GM19239 (cell line): ENCODE data around the gene CAMK4.
A peak's percentile ranks its signal among the peaks of the same experiment; 100 is the strongest.
"Not testable (repeated sequence)": the region's sequence is repeated elsewhere in the genome, so short reads cannot be mapped to it uniquely, and the experiment has no call there.

Source experiments
- DNase-seq: peaks from one replicate; pipeline ENCODE4 v3.0.0; 2011; ENCODE audit warnings: low spot score; ENCODE audit not compliant: insufficient read length
- FAIRE-seq: peaks from 2 replicates; lab custom pipeline; 2011; peaks lifted over from hg19 to GRCh38; lab: Jason Lieb, UNC

CAMK4 gene

GRCh38 chr5:111252799-111253545, 28.8 kb downstream of the CAMK4 start:
- peak; percentile 87 for FAIRE-seq
- DNase-seq, result peak; percentile 24

DNA sequence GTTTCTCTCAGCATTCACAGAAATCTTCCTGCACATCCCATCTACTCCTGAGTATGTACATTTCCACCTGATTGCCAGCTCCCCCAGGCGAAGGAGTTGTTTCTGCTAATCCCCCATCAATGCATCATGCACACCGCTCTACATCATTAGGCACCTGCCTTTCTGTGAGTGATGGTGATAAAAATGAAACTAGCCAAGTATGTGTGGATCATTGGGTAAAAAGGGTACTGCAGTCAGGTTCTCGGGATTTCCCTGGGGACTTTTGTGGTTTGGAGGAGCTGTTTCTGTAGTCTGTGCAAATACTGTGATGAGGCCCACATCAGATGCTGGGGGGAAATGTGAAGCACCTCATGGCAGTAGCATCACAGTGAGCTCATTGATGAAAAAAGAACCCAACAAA, 30.4 kb downstream of the CAMK4 start:
- FAIRE-seq (peak; percentile 96), DNase-seq (no peak)

GRCh38 chr5:111255169-111255568, 31.0 kb downstream of the CAMK4 start:
- no peak for DNase-seq
- FAIRE-seq, result no peak

DNA sequence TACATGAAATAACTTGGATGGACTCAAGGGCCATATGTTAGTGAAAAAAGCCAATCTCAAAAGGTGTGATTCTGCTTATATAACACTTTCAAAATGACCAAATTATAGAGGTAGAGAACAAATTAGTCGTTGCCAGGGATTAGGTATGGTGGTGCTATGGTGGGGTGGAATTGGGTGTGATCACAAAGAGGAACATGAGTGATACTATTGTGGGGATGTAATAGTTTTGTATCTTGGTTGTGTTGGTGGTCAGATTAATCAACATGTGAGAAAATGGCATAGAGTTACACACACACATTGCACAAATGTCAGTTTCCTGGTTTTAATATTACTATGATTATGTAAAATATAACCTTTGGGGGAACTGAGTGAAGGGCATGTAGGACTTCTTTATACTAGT, 31.9 kb downstream of the CAMK4 start:
- FAIRE-seq, result no peak
- no peak for DNase-seq

- FAIRE-seq, DNase-seq: not testable (repeated sequence)
These were observed 33.4 kb downstream of the CAMK4 start for GRCh38 chr5:111257610-111258009.

GRCh38 chr5:111259636-111260035, 35.5 kb downstream of the CAMK4 start:
- DNase-seq (no peak), FAIRE-seq (no peak)

DNA sequence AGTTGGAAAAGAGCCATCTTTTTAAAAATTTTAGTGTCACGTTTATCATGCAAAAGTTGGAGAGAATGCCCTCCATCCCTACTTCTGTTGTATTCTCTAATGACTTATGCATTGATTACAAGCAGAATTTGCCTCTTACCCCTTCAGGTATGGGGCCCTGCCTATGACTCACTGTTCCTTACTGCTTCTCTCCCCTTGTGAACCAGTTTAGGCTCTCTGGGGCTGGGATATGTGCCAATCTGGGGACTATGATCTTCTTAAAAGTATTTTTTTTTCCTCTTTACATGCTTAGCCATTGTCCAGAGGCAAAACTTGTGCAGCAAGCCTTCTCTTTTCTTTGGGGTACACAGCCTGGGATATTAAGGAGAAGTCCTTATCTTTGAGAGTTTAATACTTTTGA, 37.4 kb downstream of the CAMK4 start:
- FAIRE-seq, result no peak

GRCh38 chr5:111262153-111262552, 38.0 kb downstream of the CAMK4 start:
- no peak for FAIRE-seq

More for the DNA sequence above, 37.4 kb downstream of the CAMK4 start:
- DNase-seq, result no peak

DNA sequence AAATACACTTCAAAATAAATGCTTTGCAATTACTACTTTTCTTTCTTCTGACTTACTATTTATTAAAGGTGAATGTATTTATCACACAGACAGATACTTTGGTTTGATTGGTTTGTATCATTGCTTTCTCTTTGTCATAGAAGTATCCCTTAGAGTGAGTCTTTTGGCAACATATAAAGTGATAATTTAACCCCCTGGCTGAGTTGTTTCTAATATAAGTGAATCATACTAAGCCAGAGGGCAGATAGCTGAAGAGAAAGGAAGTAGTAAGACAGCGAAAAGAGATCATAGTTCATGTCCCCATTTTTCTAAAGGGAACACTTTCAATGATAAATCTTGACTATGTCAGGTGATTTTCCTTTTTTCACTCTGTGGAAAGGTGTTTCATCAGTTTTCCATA, 38.6 kb downstream of the CAMK4 start:
- DNase-seq (no peak), FAIRE-seq (peak; percentile 55)

More at GRCh38 chr5:111262153-111262552, 38.0 kb downstream of the CAMK4 start:
- no peak for DNase-seq

GRCh38 chr5:111266491-111266890, 42.3 kb downstream of the CAMK4 start:
- no peak for DNase-seq
- no peak for FAIRE-seq

DNA sequence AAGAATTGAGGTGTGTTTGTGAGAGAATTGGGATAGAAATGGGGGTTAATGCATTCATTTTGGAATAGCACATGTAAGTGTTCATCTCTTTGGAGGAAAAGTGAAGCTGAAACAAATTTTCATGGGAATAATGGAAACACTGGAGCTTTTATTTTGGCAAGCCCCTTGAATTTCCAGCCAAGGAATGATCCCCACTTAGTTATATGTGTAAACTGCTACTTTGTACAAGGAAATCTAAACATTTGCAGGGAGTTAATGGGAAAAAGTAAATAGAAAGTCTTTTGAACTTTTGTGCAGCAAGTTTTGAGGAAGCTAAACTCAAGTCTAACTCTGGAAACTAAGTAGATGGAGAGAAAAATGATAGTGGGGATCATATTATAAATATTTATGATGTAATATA, 44.1 kb downstream of the CAMK4 start:
- no peak for DNase-seq
- FAIRE-seq, result no peak

GRCh38 chr5:111271885-111272284, 47.7 kb downstream of the CAMK4 start:
- DNase-seq, result no peak
- FAIRE-seq, result no peak

GRCh38 chr5:111277061-111277460, 52.9 kb downstream of the CAMK4 start:
- DNase-seq (no peak), FAIRE-seq (no peak)

- FAIRE-seq (peak; percentile 94), DNase-seq (peak; percentile 35)
These were observed 54.8 kb downstream of the CAMK4 start for GRCh38 chr5:111278858-111279504.

DNA sequence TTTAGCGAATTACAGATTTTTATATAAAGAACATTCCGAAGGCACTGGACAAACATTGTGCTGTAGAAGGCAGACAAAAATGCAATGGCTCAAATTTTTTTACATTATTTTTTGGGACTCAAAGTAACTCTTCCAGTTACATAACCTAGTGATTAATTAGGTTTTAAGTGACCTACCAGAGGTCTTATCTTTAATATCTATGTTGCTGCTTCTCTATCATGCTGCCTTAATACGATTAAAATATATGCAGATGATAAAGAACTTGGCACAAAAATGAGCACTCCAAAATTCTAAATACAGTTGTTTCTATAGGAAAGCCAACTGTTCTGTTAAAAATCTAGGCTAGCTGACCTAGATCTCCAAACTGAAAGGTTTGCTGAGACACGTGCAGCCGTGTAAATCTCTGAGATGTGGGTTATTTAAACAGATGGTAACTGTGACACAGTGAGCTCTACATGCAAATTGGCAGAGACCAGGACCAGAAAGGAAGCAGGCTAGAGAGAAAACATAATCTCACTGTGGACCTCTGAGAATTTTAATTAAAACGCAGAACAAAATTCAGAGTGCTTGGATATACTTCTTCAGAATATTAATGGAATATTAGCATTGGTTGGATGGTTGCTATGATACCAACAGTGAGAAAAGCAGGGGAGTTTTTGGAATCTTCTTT, 56.2 kb downstream of the CAMK4 start:
- FAIRE-seq, result no peak

DNA sequence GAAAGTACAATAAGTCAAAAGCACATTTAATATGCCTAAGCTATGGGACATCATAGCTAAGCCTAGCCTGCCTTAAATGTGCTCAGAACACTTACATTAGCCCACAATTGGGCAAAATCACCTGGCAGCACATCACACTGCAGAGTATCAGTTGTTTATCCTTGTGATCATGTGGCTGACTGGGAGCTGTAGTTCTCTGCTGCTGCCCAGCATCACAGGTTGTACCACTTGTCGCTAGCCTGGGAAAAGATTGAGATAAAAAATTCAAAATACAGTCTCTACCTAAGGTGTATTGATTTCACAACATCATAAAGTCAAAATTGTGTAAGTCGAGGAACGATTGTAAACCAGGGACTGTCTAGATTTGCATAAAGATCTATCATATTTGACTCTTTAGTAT, 58.6 kb downstream of the CAMK4 start:
- DNase-seq (no peak), FAIRE-seq (no peak)

More for the DNA sequence above, 56.2 kb downstream of the CAMK4 start:
- no peak for DNase-seq

DNA sequence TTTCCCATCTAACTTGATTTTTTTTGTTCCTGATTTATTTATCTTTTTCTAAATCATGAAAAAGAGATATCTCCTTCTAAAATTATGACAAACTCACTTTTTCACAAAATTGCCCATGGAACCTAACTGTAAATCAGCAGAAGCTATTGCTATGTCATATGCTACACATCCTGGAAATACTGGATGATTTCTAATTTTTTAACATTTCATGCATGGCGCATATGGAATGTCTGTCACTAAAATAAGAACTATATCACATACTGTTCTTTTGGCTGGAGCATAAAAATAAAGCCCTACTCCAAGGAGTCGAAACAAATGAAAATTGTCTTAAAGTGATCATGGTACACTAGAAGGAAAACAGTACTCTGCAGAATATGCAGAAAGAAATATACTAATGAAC, 60.6 kb downstream of the CAMK4 start:
- no peak for FAIRE-seq
- DNase-seq, result no peak

DNA sequence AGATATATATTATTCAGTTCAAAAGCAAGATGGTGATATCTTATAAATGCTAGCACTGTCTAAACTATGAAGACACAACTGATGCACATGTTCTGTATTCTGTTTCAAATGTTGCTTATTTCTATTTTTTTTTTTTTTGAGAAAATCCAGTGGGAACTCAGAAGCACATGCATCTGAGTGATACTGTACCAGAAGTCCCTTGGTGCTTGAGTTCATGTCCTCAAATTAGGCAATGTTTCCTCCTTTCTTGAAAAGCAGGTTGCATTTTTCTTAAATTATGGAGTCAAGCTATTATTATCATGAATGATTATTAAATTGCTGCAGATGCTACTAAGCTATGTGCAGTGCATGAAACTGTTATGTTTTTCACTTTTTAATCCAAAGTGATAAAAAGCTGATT, 70.4 kb downstream of the CAMK4 start:
- DNase-seq (no peak), FAIRE-seq (no peak)

DNA sequence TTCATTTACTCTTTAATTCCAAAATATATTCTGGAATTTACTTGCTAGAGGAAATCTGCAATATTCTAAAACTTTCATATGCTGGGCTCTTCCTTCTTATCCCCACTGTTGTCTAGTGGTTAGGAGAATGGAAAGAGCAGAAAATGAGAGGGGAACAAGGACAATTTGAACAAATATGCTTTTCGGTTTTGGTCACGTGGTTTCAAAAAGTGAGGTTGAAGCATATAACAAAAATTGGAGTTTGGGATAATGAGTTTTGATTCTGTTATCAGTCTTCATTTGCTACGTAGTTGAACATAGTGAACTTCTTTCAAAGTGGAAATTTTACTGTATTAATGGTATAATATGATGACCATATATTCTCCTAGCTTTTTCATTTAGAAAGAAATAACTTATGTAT, 71.5 kb downstream of the CAMK4 start:
- DNase-seq, result no peak

DNA sequence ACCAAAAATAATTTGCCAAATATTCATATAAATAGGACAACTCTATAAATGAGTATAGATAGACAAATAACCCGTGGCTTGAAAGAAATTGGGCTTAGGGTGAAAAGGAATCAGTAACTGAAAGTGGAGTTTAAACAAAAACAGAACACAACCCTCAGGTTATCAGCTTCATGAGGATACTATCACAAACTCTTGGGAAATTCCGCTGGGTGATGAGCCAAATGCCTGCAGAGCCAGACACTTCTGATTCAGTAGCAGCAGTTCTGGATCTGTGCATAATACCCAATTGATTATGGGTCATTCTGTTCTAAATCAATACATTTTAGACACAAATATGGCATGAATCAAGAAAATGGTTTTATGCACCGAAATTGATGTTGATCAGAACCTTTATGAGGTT, 72.4 kb downstream of the CAMK4 start:
- FAIRE-seq (no peak), DNase-seq (no peak)

More for the DNA sequence above, 71.5 kb downstream of the CAMK4 start:
- no peak for FAIRE-seq

DNA sequence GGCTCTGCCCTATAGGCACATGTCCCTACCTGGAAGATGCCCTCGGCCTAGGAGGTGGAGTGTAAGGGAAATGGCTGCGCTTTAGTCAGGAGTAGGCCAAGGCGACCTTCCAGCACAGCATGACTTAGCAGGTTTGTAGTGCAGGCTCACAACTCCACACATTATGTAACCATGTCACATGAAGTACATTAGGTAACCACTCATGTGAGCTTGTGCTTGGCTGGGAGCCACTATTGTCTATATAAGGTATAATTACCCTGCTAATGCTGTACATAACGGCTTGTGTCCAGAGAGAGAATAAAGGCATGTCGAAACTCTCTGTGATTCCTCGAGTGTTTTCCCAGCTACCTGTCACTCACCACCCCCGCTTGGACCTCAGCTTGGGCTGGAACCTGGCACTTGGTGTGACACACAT, 74.9 kb downstream of the CAMK4 start:
- FAIRE-seq (no peak), DNase-seq (no peak)
